ENCODE measurements around the gene GPR83. TPM values are rescaled to one million over a fixed set of nuclear protein-coding genes. Genes with fewer than 3 reads are reported as not detected.
A peak's percentile ranks its signal among the peaks of the same experiment; 100 is the strongest.

GPR83 gene
- polyA plus RNA-seq, 3 donors: 0.07 to 0.12 TPM; not detected in 1

DNA sequence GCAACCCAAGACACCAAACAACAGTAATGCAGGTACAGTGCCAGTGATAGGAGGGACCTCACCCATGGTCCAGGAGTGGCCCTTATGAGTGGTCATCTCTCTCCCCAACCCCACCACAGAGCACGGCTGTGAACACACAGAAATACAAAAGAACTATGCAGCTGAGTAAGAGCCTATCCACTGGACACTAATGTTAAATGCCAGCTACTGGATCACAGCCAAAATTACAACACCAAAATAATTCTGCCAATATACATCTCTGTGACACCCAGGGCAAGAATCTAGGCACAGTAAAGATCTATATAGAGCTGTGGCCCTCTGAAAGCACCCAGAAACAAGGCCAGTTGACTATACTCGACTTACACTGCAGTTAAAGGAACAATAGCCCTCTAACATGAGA is 22.8 kb upstream of the GPR83 start:
- TF ChIP-seq, protein P1, sequence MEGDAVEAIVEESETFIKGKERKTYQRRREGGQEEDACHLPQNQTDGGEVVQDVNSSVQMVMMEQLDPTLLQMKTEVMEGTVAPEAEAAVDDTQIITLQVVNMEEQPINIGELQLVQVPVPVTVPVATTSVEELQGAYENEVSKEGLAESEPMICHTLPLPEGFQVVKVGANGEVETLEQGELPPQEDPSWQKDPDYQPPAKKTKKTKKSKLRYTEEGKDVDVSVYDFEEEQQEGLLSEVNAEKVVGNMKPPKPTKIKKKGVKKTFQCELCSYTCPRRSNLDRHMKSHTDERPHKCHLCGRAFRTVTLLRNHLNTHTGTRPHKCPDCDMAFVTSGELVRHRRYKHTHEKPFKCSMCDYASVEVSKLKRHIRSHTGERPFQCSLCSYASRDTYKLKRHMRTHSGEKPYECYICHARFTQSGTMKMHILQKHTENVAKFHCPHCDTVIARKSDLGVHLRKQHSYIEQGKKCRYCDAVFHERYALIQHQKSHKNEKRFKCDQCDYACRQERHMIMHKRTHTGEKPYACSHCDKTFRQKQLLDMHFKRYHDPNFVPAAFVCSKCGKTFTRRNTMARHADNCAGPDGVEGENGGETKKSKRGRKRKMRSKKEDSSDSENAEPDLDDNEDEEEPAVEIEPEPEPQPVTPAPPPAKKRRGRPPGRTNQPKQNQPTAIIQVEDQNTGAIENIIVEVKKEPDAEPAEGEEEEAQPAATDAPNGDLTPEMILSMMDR (IDR thresholded peaks at IDR 0.05): no peak
- H3K4me2 ChIP-seq (replicated peaks; ENCODE audit: extremely low read depth, low read length, poor library complexity, severe bottlenecking): no peak overlapping the region
- Mint-ChIP-seq H3K9me3 (peaks cover 0 to 7% (median 0%) of the 10 kb centered on the region in 7 donors), H3K36me3 (peaks cover 78 to 85% of the 10 kb centered on the region in 2 donors), H3K4me1 (no peaks in the 10 kb centered on the region), H3K27me3 (ENCODE audit: low read depth in 3 of 3) (no peaks in the 10 kb centered on the region), H3K4me3 (no peak overlapping the region), H3K27ac (no peak overlapping the region)
- H3K9me3 ChIP-seq (replicated peaks in 1 of 2; ENCODE audit: control insufficient read depth in 1 of 2, insufficient read depth in 1 of 2, low read length in 2 of 2): no peaks in the 10 kb centered on the region
- H3K9ac ChIP-seq (ENCODE audit: insufficient read depth, low read length, poor library complexity, severe bottlenecking): no peak overlapping the region
- H3K36me3 ChIP-seq (replicated peaks in 1 of 2; ENCODE audit: control insufficient read depth in 1 of 2, insufficient read depth in 2 of 2, low read length in 2 of 2): peaks cover 34 to 88% of the 10 kb centered on the region in 2 donors
- H3K4me1 ChIP-seq (ENCODE audit: control insufficient read depth in 1 of 2, insufficient read depth in 2 of 2, low read length in 2 of 2): no peaks in the 10 kb centered on the region
- DNase-seq: no peak
- intact Hi-C loops (cut with micrococcal nuclease): no loop called here
- no peak overlapping the region for H3K27ac ChIP-seq (ENCODE audit: low read depth in 1 of 2, low read length in 2 of 2)
- H3K4me3 ChIP-seq (replicated peaks in 1 of 3; ENCODE audit: low read depth in 2 of 3, low read length in 3 of 3): no peak overlapping the region
- 90% methylated on average over 1 of the region's 2 CpGs for WGBS (ENCODE audit: insufficient coverage)
- no peaks in the 10 kb centered on the region for H3K27me3 ChIP-seq (ENCODE audit: control insufficient read depth in 2 of 2, insufficient read depth in 2 of 2, low read length in 2 of 2)
- H4K20me1 ChIP-seq (ENCODE audit: insufficient read depth, low read length): no peaks in the 10 kb centered on the region
- H2AFZ ChIP-seq (ENCODE audit: insufficient read depth, low read depth, low read length, poor library complexity, severe bottlenecking): no peak overlapping the region
- H3K79me2 ChIP-seq (ENCODE audit: insufficient read depth, low read length): no peaks in the 10 kb centered on the region

DNA sequence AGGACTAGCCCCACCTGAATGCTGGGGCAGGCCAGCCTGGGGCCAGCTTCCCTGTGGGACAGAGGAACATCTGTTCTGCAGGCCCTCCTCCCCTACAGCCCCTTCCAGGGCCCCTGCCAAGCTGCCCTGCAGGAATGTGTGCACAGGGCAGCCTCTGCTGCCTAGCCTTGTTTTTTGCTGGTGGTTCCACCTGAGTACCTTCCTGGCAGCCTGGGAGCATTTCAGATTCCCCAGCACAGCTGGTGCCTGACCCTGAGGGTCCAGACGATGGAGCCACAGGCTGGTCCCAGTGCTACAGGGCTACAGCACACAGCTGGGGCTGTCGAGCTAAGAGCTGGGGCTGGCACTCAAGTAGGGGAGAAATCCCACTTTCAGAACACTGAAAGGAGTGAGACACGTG is 22.3 kb upstream of the GPR83 start:
- Histone ChIP-seq H3K79me2 (ENCODE audit: insufficient read depth, low read length) (no peaks in the 10 kb centered on the region), H3K4me2 (replicated peaks; ENCODE audit: extremely low read depth, low read length, poor library complexity, severe bottlenecking) (no peak overlapping the region), H3K9me3 (replicated peaks in 1 of 2; ENCODE audit: control insufficient read depth in 1 of 2, insufficient read depth in 1 of 2, low read length in 2 of 2) (no peaks in the 10 kb centered on the region), H3K27ac (ENCODE audit: low read depth in 1 of 2, low read length in 2 of 2) (no peak overlapping the region), H3K27me3 (ENCODE audit: control insufficient read depth in 2 of 2, insufficient read depth in 2 of 2, low read length in 2 of 2) (no peaks in the 10 kb centered on the region), H3K4me3 (replicated peaks in 1 of 3; ENCODE audit: low read depth in 2 of 3, low read length in 3 of 3) (no peak overlapping the region), H3K9ac (ENCODE audit: insufficient read depth, low read length, poor library complexity, severe bottlenecking) (no peak overlapping the region), H3K36me3 (replicated peaks in 1 of 2; ENCODE audit: control insufficient read depth in 1 of 2, insufficient read depth in 2 of 2, low read length in 2 of 2) (peaks cover 34 to 88% of the 10 kb centered on the region in 2 donors), H3K4me1 (ENCODE audit: control insufficient read depth in 1 of 2, insufficient read depth in 2 of 2, low read length in 2 of 2) (no peaks in the 10 kb centered on the region), H2AFZ (ENCODE audit: insufficient read depth, low read depth, low read length, poor library complexity, severe bottlenecking) (no peak overlapping the region), H4K20me1 (ENCODE audit: insufficient read depth, low read length) (no peaks in the 10 kb centered on the region)
- H3K4me3 Mint-ChIP-seq: no peak overlapping the region
- TF ChIP-seq, protein P1 (IDR thresholded peaks at IDR 0.05): no peak
- intact Hi-C loops (cut with micrococcal nuclease): no loop called here
- H3K36me3 Mint-ChIP-seq: peaks cover 79 to 84% of the 10 kb centered on the region in 2 donors
- WGBS (ENCODE audit: insufficient coverage): 100% methylated on average over 2 of the region's 3 CpGs
- DNase-seq: no peak
- H3K4me1 Mint-ChIP-seq: no peaks in the 10 kb centered on the region
- peaks cover 0 to 3% (median 0%) of the 10 kb centered on the region in 7 donors for H3K9me3 Mint-ChIP-seq
- no peaks in the 10 kb centered on the region for H3K27me3 Mint-ChIP-seq (ENCODE audit: low read depth in 3 of 3)
- H3K27ac Mint-ChIP-seq: peak overlapping the region in 2 of 7 donors; percentile 26 to 41
